Effector memory CD8-positive, alpha-beta T cell (primary cell): ENCODE measurements around the gene MAZ.
"Not testable (repeated sequence)": the region's sequence is repeated elsewhere in the genome, so short reads cannot be mapped to it uniquely, and the experiment has no call there.

ENCODE experiments used
- ATAC-seq: fragments of 150-1000 bp; cut with Tn5 transposase; replicated peaks from 2 replicates; pipeline ENCODE4 v1.10.0; 2021; ENCODE audit warnings: mild to moderate bottlenecking, moderate library complexity
- DNase-seq, 3 experiments: peaks; one replicate each; pipeline ENCODE4 v3.0.0; 2021
- H3K27ac Mint-ChIP-seq, 2 donors: one replicate each; pipeline ENCODE4 v1.8.0; 2022; ENCODE audit warnings: mild to moderate bottlenecking in 2 of 2, mixed read lengths in 2 of 2, moderate library complexity in 2 of 2
- H3K27me3 Mint-ChIP-seq, 2 donors: one replicate each; pipeline ENCODE4 v1.8.0; 2022; ENCODE audit warnings: mixed read lengths in 2 of 2
- H3K36me3 Mint-ChIP-seq: one replicate; pipeline ENCODE4 v1.8.0; 2022; ENCODE audit warnings: mild to moderate bottlenecking, moderate library complexity, mixed read lengths; ENCODE audit not compliant: insufficient read depth
- H3K4me1 Mint-ChIP-seq, 2 donors: one replicate each; pipeline ENCODE4 v1.8.0; 2022; ENCODE audit warnings: low read depth in 2 of 2, mixed read lengths in 2 of 2
- H3K4me3 Mint-ChIP-seq, 2 donors: one replicate each; pipeline ENCODE4 v1.8.0; 2022; ENCODE audit warnings: mild to moderate bottlenecking in 2 of 2, mixed read lengths in 2 of 2, moderate library complexity in 2 of 2
- H3K9me3 Mint-ChIP-seq, 2 donors: one replicate each; pipeline ENCODE4 v1.8.0; 2022; ENCODE audit warnings: mixed read lengths in 2 of 2

MAZ gene

DNA sequence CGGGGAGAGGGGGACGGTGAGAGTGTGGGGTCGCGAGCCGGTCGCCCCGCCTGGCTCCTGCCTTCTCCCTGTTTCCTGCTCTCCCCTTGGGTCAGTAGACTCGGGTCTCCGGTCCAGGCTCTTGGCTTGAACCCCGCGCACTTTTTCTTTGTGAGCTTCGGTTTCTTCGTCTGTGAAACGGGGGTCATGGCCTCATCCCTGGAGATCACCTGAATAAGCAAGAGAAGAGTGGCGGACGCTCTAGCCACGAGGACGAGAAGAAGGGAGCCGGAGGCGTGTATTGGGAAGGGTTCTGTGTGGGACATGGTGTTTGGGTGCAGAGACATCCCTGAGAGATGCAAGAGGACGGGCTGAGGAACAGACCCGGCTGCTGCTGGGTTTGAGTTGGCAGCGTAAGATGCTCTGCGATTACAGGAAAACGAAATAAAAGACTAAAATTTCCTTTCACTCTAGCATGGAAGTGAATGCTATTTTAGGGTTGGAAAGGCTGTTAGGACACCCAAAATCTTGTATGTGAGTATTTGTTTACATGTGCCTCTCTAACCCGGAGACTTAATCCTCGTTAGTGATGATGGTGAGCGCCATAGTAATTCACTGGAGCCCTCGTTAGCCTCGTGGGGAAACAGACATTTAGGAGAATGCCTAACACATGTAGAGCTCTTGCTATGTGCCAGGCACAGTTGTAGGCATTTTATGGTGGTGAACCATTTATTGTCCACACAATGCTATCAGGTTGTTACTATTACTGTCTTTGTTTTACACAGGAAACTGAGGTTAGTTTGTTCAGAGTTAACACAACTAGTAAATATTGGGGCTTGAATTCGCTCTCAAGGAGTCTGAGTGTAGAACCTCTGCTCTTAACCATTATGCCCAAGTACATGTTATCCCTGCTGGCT, 15.1 kb upstream of the MAZ start:
- Mint-ChIP-seq H3K27me3 (no peaks in the 10 kb centered on the region), H3K9me3 (no peaks in the 10 kb centered on the region), H3K4me1 (peaks cover 36 to 37% of the 10 kb centered on the region in 2 donors), H3K36me3 (peaks cover 13% of the 10 kb centered on the region), H3K4me3 (peak overlapping the region; percentile 89 to 95), H3K27ac (peak overlapping the region; percentile 91 to 92)
- DNase-seq (peak in 1 of 3 experiments; percentile 26), ATAC-seq (peak; percentile 4)

DNA sequence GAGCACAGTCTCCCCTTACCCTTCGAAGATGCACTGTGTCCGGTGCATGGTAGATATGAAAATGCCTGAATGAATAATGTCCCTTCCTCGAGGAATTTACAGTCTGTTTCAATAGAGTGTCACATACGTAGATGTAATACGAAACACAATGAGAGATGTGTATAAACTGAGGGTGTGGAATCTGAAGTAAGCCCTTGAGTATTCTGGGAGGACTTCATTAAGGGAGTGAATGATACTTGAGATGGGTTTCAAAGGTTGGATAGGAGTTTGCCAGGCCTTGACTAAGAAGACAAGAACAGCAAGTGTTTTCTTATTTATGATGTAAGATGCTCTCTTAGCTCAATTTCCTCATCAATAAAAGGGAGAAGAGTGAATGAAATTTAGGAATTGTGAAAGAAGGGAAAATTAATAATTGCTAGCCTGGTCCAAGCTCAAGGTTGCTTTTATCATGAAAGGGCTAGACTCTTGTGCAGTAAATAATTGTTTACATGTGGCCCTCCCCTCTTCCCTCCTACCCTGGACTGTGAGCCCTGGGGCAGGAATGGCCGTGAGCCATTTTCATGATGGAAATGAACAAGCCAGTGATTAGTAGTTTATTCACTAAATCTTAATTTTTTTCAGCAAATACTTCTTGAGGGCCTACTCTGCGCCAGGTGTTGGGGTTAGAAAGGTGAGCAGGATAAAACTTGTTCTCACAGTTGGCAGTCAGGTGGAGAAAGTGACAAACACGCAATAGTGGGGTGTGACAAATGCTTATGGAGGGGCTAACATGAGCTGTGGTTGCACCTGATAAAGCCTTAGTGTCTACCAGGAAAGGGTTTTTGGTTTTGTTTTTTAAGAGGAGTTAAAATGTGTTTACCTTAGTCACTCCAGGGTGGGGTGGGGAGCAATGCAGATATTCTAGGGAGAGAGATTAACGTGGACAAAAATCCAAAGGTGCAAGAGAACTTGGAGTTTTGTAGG, 14.2 kb upstream of the MAZ start:
- ATAC-seq (no peak), DNase-seq (no peak)
- Mint-ChIP-seq H3K9me3 (no peaks in the 10 kb centered on the region), H3K27me3 (no peaks in the 10 kb centered on the region), H3K36me3 (peaks cover 21% of the 10 kb centered on the region), H3K4me1 (peaks cover 36 to 37% of the 10 kb centered on the region in 2 donors), H3K4me3 (peak overlapping the region; percentile 89 to 95), H3K27ac (peak overlapping the region; percentile 91 to 92)

DNA sequence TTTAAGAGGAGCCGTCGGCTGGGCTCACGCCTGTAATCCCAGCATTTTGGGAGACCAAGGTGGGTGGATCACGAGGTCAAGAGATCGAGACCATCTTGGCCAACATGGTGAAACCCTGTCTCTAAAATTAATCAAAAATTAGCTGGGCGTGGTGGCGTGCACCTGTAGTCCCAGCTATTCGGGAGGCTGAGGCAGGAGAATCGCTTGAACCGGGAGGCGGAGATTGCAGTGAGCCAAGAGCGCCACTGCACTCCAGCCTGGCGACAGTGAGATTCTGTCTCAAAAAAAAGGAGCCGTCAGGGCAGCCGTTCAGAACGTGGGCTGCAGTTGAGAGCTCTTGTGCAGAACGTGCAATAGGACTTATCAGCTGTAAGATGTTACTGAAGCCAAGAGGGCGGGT, 13.2 kb upstream of the MAZ start:
- Mint-ChIP-seq H3K36me3 (peaks cover 28% of the 10 kb centered on the region), H3K4me1 (peaks cover 36 to 37% of the 10 kb centered on the region in 2 donors), H3K4me3 (peak overlapping the region; percentile 89 to 95), H3K27ac (peak overlapping the region; percentile 91 to 92)
- not testable (repeated sequence) for H3K27me3 Mint-ChIP-seq, DNase-seq, H3K9me3 Mint-ChIP-seq, ATAC-seq

DNA sequence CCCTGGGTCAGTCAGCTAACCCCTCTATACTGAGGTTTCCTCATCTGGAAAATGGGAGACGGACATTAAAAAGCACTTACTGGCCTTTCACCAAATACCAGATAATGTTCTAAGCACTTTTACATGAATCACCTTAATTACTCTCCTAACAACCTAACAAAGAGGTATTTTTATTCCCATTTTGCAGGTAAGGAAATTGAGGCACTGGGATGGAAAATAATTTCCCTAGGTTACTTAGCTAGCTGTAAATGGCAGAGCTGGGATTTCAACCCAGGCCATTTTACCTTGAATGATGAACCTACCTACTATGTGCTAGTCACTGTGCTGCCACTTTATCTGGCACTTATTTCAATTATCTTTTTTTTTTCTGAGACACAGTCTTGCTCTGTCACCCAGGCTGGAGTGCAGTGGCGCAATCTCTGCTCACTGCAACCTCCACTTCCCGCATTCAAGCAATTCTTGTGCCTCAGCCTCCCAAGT, 12.1 kb upstream of the MAZ start:
- Mint-ChIP-seq H3K4me3 (no peak overlapping the region), H3K27me3 (no peaks in the 10 kb centered on the region), H3K27ac (no peak overlapping the region), H3K9me3 (no peaks in the 10 kb centered on the region), H3K36me3 (peaks cover 39% of the 10 kb centered on the region), H3K4me1 (peaks cover 36 to 37% of the 10 kb centered on the region in 2 donors)
- ATAC-seq: no peak
- DNase-seq: no peak

DNA sequence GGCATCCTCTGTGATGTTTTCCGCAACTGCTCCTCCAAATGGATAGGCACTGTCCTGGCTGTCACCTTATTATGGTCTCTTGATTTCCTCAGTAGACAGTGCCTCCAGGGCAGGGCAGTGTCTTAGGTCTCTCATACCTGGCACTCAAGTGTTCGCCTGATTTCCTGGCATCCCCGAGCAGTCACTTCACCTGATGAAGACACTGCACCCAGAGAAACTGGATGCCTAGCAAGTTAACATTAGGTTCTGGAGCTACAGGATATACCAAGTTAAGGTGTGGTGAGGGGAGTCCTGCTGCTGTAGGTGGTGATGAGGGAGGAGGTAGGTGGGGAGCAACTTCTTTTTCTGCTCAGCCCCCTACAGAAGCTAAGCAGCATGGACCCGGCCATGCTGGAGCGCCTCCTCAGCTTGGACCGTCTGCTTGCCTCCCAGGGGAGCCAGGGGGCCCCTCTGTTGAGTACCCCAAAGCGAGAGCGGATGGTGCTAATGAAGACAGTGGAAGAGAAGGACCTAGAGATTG, 3.9 kb upstream of the MAZ start:
- H3K9me3 Mint-ChIP-seq: no peaks in the 10 kb centered on the region

DNA sequence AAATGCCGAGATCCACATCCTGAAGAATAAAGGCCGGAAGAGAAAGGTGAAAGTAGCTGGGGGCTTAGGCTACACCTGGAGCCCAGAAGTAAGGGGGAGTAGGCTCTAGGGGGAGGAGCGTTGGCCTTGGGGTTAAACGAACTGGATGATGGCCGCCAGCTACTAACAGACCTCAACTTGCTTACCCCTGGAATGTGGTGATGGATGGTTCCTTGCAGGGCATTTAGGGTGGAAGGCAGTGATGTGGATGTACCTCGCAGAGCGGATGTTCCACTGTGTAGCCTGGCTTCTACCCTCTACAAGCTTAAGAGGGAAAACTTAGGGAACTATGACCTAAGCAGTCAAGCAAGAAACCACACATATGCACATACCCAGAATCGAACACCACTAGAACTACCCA, 2.3 kb upstream of the MAZ start:
- peaks cover 69% of the 10 kb centered on the region for H3K36me3 Mint-ChIP-seq
- H3K27me3 Mint-ChIP-seq: no peaks in the 10 kb centered on the region
- DNase-seq (no peak), ATAC-seq (no peak)
- no peaks in the 10 kb centered on the region for H3K9me3 Mint-ChIP-seq
- H3K4me3 Mint-ChIP-seq: peak overlapping the region; percentile 93 to 96
- H3K4me1 Mint-ChIP-seq: peaks cover 28 to 33% of the 10 kb centered on the region in 2 donors
- peak overlapping the region; percentile 95 to 98 for H3K27ac Mint-ChIP-seq

More for the DNA sequence above, 3.9 kb upstream of the MAZ start:
- Mint-ChIP-seq H3K36me3 (peaks cover 67% of the 10 kb centered on the region), H3K27ac (peak overlapping the region in 1 of 2 donors; percentile 70), H3K4me3 (peak overlapping the region in 1 of 2 donors; percentile 44), H3K27me3 (no peaks in the 10 kb centered on the region), H3K4me1 (peaks cover 14 to 17% of the 10 kb centered on the region in 2 donors)
- ATAC-seq (no peak), DNase-seq (no peak)

DNA sequence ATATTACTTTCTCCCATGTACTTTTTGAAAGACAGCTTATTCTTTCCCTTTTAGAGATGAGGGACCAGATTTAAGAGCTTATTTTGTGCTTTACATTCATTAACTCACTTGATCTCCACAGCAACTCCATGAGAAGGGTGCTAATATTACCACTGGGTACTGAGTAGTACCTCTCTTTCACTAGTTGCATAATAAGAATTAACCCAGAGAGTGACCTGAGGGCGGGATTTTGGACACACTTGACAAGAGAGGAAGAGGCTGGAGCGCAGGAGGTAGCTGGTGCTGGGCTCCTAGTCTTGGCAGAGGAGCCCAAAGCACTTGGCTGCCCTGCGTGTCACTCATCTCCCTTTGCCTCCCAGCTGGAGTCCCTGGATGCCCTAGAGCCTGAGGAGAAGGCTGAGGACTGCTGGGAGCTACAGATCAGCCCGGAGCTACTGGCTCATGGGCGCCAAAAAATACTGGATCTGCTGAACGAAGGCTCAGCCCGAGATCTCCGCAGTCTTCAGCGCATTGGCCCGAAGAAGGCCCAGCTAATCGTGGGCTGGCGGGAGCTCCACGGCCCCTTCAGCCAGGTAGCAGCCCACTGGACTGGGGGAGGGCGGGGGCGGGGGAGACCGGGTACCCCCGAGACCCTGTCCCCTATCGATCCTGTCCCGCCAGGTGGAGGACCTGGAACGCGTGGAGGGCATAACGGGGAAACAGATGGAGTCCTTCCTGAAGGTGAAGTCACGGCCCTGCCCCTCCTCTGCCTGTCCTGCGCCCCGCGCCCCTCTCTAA, 1.7 kb upstream of the MAZ start:
- DNase-seq (no peak), ATAC-seq (no peak)
- Mint-ChIP-seq H3K27me3 (no peaks in the 10 kb centered on the region), H3K4me3 (peak overlapping the region; percentile 93 to 96), H3K9me3 (no peaks in the 10 kb centered on the region), H3K36me3 (peaks cover 64% of the 10 kb centered on the region), H3K4me1 (peaks cover 29 to 33% of the 10 kb centered on the region in 2 donors), H3K27ac (peak overlapping the region; percentile 95 to 98)

DNA sequence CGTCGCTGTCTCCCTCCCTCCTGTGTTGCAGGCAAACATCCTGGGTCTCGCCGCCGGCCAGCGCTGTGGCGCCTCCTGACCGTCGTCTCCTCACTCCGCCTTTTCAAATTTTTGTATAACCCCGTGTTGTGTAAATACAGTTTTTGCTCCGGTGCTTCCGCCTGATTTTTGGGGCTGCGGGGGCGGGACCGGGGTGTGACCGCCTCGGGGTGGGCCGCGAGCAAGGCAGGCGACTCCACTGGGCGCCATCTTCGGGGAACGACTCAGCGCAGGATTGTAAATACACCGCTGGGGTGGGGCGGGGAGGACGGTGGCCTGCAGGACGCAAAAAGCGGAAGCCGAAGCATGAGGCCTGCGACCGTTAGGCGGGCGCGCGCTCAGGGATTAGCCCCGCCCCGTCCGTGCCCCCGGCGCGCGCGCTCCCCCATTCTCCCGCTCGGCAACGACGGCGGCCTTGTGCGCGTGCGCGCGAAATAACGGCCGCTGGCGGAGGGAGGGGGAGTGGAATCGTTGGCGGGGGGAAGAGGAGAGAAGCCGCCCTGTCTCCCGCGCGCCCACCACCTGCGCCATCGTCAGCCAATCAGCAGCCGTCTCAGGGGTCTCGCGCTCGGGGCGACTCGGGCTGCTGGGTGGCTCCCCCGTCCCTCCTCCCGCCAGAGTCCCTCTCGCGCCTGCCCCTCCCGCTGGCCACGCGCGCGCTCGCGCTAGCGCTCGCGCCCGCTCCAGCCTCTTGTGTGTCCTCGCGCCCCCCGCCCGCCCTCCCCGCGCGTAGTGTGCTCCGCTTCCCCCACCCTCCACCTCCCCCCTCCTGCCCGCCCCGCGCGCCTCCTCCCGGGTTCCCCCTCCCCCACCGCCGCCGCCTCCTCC, 864 bp upstream of the MAZ start:
- peak; percentile 60 for ATAC-seq
- Mint-ChIP-seq H3K27ac (peak overlapping the region; percentile 95 to 98), H3K36me3 (peaks cover 66% of the 10 kb centered on the region)

DNA sequence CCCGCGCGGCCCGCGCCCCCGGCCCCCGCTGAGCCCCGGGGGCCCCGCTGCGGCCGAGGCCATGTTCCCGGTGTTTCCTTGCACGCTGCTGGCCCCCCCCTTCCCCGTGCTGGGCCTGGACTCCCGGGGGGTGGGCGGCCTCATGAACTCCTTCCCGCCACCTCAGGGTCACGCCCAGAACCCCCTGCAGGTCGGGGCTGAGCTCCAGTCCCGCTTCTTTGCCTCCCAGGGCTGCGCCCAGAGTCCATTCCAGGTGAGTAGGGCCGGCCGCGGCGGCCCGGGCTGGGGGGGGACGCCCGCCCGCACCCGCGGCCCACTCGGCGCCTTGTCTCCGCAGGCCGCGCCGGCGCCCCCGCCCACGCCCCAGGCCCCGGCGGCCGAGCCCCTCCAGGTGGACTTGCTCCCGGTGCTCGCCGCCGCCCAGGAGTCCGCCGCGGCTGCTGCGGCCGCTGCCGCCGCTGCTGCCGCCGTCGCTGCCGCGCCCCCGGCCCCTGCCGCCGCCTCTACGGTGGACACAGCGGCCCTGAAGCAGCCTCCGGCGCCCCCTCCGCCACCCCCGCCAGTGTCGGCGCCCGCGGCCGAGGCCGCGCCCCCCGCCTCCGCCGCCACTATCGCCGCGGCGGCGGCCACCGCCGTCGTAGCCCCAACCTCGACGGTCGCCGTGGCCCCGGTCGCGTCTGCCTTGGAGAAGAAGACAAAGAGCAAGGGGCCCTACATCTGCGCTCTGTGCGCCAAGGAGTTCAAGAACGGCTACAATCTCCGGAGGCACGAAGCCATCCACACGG, 504 bp downstream of the MAZ start:
- H3K36me3 Mint-ChIP-seq: peaks cover 70% of the 10 kb centered on the region

More for the DNA sequence above, 864 bp upstream of the MAZ start:
- peak overlapping the region; percentile 93 to 96 for H3K4me3 Mint-ChIP-seq
- no peaks in the 10 kb centered on the region for H3K9me3 Mint-ChIP-seq
- peak; percentile 95 to 97 (median 96) for DNase-seq
- H3K4me1 Mint-ChIP-seq: peaks cover 37 to 40% of the 10 kb centered on the region in 2 donors
- no peaks in the 10 kb centered on the region for H3K27me3 Mint-ChIP-seq

DNA sequence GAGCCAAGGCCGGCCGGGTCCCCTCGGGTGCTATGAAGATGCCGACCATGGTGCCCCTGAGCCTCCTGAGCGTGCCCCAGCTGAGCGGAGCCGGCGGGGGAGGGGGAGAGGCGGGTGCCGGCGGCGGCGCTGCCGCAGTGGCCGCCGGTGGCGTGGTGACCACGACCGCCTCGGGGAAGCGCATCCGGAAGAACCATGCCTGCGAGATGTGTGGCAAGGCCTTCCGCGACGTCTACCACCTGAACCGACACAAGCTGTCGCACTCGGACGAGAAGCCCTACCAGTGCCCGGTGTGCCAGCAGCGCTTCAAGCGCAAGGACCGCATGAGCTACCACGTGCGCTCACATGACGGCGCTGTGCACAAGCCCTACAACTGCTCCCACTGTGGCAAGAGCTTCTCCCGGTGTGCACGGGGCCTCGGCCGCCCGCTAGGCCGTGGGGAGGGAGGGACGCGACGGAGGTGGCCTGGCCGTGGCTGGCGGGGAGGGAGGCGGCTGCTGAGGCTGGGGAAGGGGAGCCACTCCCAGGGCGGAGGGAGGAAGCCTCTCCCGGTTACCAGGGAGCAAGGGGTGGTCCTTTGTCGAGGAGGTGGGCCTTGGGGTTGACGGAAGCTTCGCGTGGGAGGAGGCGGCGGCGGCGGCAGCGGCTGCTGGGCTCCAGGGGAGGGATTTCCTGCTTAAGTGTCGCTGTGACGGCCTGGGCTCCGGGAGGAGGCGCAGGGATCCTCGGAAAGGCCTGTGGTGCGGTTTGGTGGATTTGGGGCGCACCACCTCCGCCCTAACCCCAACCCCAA, 1.3 kb downstream of the MAZ start:
- DNase-seq: peak; percentile 84 to 87 (median 85)
- H3K36me3 Mint-ChIP-seq: peaks cover 76% of the 10 kb centered on the region
- H3K27me3 Mint-ChIP-seq: no peaks in the 10 kb centered on the region
- peaks cover 48 to 53% of the 10 kb centered on the region in 2 donors for H3K4me1 Mint-ChIP-seq
- H3K9me3 Mint-ChIP-seq: no peaks in the 10 kb centered on the region
- peak overlapping the region; percentile 83 to 95 for H3K4me3 Mint-ChIP-seq
- H3K27ac Mint-ChIP-seq: peak overlapping the region; percentile 94 to 96
- peak; percentile 52 for ATAC-seq

More for the DNA sequence above, 504 bp downstream of the MAZ start:
- peaks cover 48 to 50% of the 10 kb centered on the region in 2 donors for H3K4me1 Mint-ChIP-seq
- no peaks in the 10 kb centered on the region for H3K27me3 Mint-ChIP-seq
- H3K4me3 Mint-ChIP-seq: peak overlapping the region; percentile 83 to 95
- no peak for ATAC-seq
- H3K9me3 Mint-ChIP-seq: no peaks in the 10 kb centered on the region
- peak overlapping the region; percentile 94 to 96 for H3K27ac Mint-ChIP-seq
- DNase-seq: peak in 1 of 3 experiments; percentile 28
